ENCODE results near the gene PRDM5.

DNA sequence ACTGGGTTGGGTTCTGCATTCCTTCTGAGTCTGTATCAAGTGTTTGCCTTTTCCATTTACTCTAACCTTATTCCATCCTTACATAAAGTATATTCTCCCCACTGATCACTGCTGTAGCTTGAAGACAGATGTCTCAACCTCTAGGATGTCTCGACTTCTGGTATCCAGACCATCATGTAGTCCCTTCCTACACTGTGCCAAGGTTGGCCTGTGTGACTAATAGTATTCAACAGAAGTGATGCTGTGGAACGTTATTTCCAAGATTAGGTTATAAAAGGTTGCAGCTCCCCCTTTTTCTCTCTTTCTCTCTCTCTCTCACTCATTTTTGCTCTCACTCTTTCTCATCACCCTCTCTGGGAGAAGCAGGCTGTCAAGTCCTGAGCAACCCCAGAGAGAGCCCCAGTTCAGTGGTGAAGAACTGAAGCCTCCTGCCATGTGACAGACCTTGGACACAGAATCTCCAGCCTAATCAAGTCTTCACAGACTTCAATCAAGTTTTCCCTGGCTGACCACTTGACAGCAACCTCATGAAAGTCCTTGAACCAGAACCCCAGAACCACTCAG, 75.4 kb downstream of the PRDM5 start:
- TF ChIP-seq, protein P1, sequence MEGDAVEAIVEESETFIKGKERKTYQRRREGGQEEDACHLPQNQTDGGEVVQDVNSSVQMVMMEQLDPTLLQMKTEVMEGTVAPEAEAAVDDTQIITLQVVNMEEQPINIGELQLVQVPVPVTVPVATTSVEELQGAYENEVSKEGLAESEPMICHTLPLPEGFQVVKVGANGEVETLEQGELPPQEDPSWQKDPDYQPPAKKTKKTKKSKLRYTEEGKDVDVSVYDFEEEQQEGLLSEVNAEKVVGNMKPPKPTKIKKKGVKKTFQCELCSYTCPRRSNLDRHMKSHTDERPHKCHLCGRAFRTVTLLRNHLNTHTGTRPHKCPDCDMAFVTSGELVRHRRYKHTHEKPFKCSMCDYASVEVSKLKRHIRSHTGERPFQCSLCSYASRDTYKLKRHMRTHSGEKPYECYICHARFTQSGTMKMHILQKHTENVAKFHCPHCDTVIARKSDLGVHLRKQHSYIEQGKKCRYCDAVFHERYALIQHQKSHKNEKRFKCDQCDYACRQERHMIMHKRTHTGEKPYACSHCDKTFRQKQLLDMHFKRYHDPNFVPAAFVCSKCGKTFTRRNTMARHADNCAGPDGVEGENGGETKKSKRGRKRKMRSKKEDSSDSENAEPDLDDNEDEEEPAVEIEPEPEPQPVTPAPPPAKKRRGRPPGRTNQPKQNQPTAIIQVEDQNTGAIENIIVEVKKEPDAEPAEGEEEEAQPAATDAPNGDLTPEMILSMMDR (IDR thresholded peaks at IDR 0.05; ENCODE audit: low read depth, low read length), result no peak
- TF ChIP-seq, protein P2, sequence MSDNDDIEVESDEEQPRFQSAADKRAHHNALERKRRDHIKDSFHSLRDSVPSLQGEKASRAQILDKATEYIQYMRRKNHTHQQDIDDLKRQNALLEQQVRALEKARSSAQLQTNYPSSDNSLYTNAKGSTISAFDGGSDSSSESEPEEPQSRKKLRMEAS (IDR thresholded peaks at IDR 0.05; ENCODE audit: low read depth, low read length), result no peak
- no peak for TF ChIP-seq POLR2A (IDR thresholded peaks at IDR 0.05; ENCODE audit: extremely low read depth, insufficient read length)

All from NB4 (cell line).